GM21737 (cell line): ENCODE results near the gene WDFY4.

Source experiments
- ATAC-seq: cut with Tn5 transposase; IDR thresholded peaks from one replicate; pipeline ENCODE4 v1.9.1; 2021; ENCODE audit warnings: mild to moderate bottlenecking, moderate library complexity; ENCODE audit not compliant: unreplicated experiment

The WDFY4 gene

GRCh38 chr10:48807791-48808470 lies 123.3 kb downstream of the WDFY4 start:
- no peak for ATAC-seq

DNA sequence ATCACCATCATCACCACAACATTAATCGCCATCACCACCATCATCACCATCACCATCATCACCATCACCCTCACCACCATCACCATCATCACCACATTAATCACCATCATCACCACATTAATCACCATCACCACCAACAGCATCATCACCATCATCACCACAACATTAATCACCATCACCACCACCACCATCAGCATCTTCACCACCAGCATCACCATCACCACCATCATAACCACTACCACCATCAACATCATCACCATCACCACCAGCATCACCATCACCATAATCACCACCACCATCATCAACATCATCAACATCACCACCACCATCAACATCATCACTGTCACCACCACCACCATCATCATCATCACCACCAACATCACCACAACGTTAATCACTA lies 124.6 kb downstream of the WDFY4 start:
- no peak for ATAC-seq

GRCh38 chr10:48811461-48811860 lies 126.8 kb downstream of the WDFY4 start:
- no peak for ATAC-seq

- ATAC-seq: no peak
Observed at GRCh38 chr10:48811917-48812316, 127.2 kb downstream of the WDFY4 start.

DNA sequence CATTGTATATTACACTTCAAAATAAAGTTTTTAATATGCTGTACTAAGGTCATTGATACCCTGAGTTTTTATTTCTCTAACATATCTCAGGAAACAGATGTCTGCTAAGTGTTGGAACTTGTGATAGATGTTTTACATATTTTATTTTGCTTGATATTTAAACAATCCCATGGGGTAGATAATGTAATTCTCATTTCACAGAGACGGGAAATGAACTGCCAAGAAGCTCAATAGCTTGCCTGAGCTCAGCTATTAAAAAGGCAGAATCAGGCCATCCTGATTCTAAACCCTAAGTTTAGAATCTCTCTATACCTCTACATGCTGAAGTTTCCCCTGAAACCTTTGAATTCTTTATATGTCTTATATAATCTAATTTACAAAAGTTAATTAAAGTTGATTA lies 128.6 kb downstream of the WDFY4 start:
- no peak for ATAC-seq

DNA sequence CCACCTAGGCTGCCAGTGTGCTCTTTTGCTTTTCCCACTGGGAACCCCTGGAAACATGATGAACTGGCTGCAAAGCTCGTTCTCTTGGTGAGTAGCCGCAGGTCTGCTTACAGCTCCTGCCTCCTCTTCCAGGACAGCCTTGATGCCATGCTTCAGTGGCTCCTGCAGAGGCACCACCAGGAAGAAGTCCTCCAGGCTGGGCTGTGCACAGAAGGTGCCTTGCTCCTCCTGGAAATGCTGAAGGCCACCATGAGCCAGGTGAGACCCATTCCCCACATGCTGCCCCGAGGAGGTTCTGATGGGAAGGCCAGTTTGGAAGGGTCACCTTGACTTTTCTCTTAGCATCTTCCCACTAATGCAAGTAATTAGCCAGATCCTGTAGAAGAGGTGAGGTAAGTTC lies 129.2 kb downstream of the WDFY4 start:
- no peak for ATAC-seq

DNA sequence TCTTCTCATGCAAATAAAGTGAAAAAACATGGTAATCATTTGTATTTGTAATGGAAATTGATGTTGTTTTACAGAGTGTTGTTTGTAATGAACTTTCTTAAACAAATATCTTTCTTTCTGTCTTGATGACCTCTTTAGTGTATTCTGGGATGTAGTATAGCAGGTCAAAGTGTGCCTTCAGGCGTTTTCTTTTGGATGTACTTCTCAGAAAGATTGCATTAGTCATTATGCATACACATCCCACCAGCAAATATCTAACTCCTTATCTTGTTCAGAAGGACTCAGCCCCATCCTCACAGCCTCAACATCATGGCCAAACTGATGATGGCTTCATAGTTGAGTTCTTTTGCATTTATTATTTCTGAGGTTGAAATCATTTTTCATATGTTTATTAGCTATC lies 130.3 kb downstream of the WDFY4 start:
- no peak for ATAC-seq

DNA sequence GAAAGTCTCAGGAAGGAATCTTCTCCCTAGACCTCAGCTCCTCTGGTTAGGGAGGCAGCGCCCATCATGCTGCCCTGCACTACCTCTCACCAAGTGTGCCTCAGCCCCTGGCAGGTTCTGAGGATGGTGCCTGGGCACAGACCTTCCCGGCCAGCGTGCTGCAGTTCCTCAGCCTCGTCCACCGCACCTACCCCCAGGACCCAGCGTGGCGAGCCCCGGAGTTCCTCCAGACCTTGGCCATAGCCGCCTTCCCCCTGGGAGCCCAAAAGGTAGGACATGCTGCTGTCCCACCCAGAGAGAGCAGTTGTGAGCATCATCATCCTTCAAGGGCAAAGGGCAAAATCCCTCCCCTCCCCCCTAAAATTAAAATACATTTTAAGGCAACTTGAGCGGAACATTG lies 132.5 kb downstream of the WDFY4 start:
- ATAC-seq: no peak

DNA sequence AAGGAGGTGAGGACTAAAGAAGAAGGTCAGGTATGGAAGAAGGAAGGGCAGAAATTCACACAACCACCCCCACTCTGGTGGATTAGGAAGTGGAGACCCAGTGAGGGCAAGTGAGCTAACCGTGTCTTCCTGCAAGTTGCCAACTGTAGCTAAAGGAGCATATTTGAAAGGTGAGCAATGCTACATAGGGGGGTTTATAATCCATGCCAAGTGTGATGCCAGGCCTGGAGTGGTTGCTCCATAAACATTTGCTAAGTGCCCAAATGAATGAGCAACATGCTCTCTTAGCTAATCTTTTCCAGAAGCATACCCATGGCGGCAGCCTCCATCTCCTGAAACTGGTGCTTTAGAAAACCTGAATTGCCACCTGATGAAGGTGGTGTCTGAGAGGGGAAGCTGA lies 133.4 kb downstream of the WDFY4 start:
- ATAC-seq: no peak

DNA sequence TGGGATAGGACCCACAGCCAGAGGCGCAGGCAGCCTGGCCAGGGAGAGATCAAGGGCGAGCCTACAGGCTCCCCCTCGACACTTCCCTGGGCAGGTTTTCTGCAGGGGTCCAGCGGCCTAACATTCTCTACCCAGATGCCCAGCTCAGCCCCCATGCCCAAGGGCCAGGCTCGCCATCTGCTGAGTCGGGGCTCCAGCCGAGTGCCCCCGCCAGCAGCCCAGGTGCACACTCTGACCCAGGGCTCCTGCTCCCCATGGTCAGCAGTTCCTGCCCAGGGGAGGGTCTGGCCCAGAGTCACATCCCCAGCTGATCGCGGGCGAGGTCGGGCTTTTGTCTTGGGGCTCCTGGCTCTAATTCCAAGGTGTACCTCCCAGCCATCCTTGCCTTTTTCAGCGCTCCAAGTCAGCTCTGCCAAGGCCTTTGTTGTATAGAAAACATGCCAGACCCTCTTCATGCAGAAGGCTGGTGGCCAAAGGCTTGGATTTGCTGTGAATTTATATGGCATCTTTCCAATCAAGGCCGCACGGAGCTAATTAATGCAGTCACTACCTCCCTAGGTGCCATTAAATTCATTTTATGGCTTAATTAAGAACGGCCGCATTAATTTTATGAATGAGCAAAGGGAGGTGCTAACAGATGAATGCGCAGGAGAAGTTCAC lies 134.3 kb downstream of the WDFY4 start:
- ATAC-seq: no peak

DNA sequence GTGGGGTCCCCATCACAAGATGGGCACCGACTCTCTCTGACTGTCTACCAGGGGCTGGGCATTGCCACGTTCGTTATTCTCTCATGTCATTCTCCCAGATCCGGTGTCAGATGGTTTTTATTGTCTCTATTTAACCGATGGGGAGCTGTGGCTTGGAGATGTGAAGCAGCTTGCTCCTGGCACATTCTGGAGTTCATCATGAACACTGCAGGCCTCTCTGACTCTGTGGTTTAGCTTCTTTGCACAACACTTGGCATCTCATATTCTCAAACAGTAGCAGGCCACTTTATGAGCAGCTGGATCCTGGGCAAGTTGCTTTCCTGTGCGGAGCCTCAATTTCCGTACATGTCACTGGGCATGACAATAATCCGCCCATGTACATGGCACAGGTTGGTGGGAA lies 135.1 kb downstream of the WDFY4 start:
- ATAC-seq: no peak

- no peak for ATAC-seq
Observed at GRCh38 chr10:48820231-48820630, 135.6 kb downstream of the WDFY4 start.

DNA sequence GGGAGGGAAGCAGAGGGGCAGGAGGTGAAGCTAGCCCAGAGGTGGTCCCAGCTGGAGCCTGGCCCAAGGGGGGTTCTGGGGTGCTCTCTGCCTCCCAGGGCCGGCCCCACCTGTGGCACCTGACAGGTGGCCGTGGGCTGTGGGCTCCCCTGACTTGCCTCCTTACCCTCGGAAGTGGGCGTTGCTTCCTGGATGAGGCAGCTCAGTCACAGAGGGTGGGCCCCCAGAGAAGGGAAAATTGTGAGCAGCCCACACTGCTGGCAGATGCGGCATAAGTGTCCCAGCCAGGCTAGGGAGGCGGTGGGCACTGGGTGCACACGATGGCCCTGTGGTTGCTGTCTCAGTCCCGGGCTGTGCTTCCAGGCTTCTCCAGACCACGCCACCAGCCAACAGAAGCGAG lies 136.0 kb downstream of the WDFY4 start:
- ATAC-seq: no peak

- ATAC-seq: no peak
Observed at GRCh38 chr10:48821111-48821510, 136.4 kb downstream of the WDFY4 start.

- no peak for ATAC-seq
Observed at GRCh38 chr10:48821692-48822091, 137.0 kb downstream of the WDFY4 start.

GRCh38 chr10:48833674-48834073 lies 149.0 kb downstream of the WDFY4 start:
- no peak for ATAC-seq

DNA sequence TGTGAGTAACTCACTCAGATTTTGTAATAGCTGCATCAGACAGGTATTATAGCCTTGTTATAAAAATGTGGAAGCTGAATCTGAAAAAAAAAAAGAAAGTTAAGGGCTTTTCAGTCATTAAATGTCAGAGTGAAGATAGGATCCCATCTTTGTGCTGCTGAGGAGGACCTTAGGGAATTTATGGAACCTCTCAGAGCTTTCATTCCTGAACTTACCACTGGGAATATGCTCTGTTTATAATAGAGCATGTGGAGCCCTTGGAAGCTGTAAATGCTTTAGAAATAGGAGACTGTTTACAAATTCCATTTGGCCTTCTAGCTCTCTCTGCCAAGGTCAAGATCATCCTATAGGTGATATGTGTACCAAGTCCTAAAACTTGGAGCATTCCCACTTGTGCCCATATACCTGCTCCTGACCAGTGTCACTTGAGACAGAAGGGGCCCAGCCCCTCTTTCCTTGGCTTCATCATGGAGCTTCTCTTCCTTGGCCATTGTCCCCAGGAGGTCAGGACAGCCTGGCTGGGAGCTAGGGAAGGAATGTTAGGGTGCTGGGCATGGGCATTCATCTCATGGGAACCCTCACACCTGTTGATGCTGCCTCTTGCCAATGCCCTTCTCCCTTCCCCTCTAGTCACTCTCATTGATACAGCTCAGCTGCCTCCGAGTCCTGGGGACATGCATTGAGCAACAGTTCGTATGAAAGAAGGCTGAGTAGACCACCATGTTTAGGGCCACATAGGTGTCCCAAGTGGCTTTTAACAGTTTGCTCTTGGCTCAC lies 149.7 kb downstream of the WDFY4 start:
- no peak for ATAC-seq

DNA sequence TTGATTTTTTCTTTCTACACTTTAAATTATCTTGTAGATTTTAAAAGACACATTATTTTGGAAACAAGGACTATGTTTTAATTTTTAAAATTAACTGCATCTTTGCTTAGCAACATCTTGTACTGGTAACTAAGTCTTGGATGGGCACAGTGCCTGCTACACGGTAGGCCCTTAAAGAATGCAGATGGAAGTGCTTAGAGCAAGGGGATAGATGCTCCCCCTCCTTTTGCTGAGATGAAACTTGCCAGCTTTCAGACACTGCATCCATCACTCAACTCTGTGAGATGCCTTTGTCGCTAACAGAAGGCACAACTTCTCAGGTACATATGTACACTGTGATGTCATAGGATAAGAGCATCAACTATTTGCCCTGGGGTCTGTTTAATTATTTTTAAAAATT lies 151.1 kb downstream of the WDFY4 start:
- ATAC-seq: no peak

GRCh38 chr10:48836605-48837004 lies 151.9 kb downstream of the WDFY4 start:
- ATAC-seq: no peak

- no peak for ATAC-seq
Observed at GRCh38 chr10:48838834-48839233, 154.2 kb downstream of the WDFY4 start.

DNA sequence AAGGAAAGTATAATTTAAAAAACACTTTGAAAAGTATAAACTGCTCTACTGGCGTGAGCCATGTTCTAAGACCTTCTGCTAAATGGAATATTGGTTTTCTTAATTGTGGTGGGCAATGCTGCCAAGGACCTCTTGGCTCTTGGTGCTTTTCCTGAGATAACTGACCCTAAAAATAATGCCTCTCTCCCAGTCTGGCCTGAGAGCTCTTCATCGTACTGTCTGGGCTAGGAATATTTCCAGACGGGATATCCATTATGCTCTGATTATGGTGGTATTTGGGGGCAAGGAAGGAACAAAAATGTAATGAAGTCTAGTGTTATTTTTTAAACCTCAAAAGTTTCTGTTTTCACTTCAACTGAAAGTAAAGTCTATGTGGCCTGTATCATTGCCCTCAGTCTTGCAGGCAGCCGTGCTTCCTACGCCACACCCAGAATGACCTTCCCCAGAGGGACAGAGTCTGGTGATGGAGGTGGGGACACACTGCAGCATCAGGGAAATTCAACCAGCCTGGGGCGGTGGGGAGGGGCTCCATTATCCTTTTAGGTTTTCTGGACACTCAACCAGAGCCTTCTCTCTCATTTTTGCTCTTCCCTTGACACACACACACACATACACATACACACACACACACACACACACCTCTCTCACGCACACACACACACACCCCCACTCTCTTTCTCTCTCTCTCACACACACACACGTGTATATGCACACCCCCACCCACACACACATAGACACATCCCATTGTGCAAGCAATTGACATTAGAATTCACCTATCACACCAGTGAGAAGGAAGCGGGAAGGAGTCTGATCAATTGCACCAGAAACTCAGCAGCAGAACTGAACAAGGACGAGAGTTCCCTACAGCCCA lies 155.4 kb downstream of the WDFY4 start:
- ATAC-seq: no peak
